Chondrocyte (in vitro differentiated cells): Measurements from ENCODE around the gene SGCD. TPM values are rescaled to one million over a fixed set of nuclear protein-coding genes. Genes with fewer than 3 reads are reported as not detected.

Experiments used
- DNase-seq: peaks from one replicate; pipeline ENCODE4 v3.0.0; 2021; ENCODE audit warnings: mixed read lengths, low spot score
- H3K27ac Mint-ChIP-seq: one replicate; pipeline ENCODE4 v1.8.0; 2021; ENCODE audit warnings: mild to moderate bottlenecking, moderate library complexity, mixed read lengths; ENCODE audit not compliant: unreplicated experiment
- H3K27me3 Mint-ChIP-seq: 2 replicates; pipeline ENCODE4 v1.8.0; 2021; ENCODE audit warnings: low read depth, mixed read lengths
- H3K36me3 Mint-ChIP-seq: 2 replicates; pipeline ENCODE4 v1.8.0; 2021; ENCODE audit warnings: low read depth, mixed read lengths
- H3K4me1 Mint-ChIP-seq: 2 replicates; pipeline ENCODE4 v1.8.0; 2021; ENCODE audit warnings: low read depth, mild to moderate bottlenecking, mixed read lengths
- H3K4me3 Mint-ChIP-seq: one replicate; pipeline ENCODE4 v1.8.0; 2021; ENCODE audit warnings: mild to moderate bottlenecking, moderate library complexity, mixed read lengths; ENCODE audit not compliant: unreplicated experiment
- H3K9me3 Mint-ChIP-seq: 2 replicates; pipeline ENCODE4 v1.8.0; 2021; ENCODE audit warnings: low read depth, mixed read lengths
- total RNA-seq: library from RNA; stranded (reverse); gene quantifications from 3 replicates; pipeline ENCODE4 v1.2.1, GENCODE V29; 2021
- TF ChIP-seq, protein P1 (sequence below): fragments of 200-600 bp; sonication (generic); IDR thresholded peaks from 2 replicates; pipeline ENCODE4 v1.5.0; 2021; ENCODE audit warnings: antibody characterized with exemption, mild to moderate bottlenecking, moderate library complexity

SGCD gene
- total RNA-seq, 1 donor from 2014 or later, result 8.4 TPM

DNA sequence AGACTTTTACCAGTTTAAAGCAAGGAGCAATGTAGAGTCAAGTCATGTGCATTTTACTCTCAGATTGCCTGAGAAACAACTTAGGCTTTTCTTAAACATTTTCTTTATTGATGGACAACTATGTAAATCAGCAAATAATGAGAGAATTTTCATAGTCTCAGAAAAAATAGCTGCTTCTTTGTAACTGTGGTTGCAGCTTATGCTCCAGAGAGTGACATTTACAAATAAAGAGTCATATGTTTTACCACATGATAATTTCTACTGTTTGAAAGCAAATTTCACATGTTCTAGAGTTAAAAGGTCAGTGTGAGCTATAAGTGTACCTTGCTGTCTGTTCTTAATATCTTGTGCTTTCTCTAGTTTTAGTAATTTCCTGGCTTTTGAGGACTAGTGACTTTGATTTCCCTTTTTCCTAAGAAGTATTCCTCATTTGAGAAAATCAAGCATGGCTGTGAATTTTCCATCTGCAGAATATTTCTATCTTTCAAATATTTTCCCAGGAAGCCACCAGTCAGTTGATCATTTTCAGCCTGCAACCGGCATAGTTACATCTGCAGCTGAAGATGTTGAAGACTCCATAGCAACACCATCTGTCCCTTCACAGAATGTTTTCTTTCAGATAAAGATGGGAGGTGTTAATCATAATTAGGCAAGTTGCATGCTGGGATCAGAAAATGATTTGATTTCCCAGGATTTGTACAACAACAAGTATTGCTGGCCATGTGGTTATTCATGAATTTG is 229.9 kb downstream of the SGCD start:
- Mint-ChIP-seq H3K4me3 (no peak overlapping the region), H3K9me3 (peaks cover 3% of the 10 kb centered on the region), H3K27ac (no peak overlapping the region), H3K27me3 (no peaks in the 10 kb centered on the region), H3K36me3 (peaks cover 2% of the 10 kb centered on the region), H3K4me1 (no peaks in the 10 kb centered on the region)
- DNase-seq, result no peak
- TF ChIP-seq, protein P1, sequence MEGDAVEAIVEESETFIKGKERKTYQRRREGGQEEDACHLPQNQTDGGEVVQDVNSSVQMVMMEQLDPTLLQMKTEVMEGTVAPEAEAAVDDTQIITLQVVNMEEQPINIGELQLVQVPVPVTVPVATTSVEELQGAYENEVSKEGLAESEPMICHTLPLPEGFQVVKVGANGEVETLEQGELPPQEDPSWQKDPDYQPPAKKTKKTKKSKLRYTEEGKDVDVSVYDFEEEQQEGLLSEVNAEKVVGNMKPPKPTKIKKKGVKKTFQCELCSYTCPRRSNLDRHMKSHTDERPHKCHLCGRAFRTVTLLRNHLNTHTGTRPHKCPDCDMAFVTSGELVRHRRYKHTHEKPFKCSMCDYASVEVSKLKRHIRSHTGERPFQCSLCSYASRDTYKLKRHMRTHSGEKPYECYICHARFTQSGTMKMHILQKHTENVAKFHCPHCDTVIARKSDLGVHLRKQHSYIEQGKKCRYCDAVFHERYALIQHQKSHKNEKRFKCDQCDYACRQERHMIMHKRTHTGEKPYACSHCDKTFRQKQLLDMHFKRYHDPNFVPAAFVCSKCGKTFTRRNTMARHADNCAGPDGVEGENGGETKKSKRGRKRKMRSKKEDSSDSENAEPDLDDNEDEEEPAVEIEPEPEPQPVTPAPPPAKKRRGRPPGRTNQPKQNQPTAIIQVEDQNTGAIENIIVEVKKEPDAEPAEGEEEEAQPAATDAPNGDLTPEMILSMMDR, result no peak

DNA sequence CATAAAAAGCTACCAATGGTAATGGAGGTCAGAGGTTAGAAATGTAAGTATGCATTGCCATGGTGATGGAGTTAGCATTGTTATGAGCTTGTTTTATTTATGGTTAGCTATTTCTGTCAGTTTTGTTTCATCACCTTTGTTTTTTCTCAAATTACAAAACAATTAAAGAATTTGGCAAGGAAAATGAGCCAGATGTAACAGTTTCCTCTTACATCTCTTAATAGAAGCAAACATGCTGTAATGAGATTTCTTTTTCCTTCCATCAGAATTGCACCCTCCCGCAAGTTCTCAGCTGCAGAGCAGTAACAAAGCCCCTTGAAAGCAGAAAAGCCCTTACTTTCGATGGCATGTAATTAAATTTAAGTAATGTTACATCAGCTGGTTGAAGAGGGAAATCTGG is 233.0 kb downstream of the SGCD start:
- Mint-ChIP-seq H3K9me3 (no peaks in the 10 kb centered on the region), H3K27ac (no peak overlapping the region), H3K4me1 (no peaks in the 10 kb centered on the region), H3K4me3 (no peak overlapping the region), H3K36me3 (no peaks in the 10 kb centered on the region), H3K27me3 (no peaks in the 10 kb centered on the region)
- TF ChIP-seq, protein P1, result no peak
- DNase-seq, result no peak

DNA sequence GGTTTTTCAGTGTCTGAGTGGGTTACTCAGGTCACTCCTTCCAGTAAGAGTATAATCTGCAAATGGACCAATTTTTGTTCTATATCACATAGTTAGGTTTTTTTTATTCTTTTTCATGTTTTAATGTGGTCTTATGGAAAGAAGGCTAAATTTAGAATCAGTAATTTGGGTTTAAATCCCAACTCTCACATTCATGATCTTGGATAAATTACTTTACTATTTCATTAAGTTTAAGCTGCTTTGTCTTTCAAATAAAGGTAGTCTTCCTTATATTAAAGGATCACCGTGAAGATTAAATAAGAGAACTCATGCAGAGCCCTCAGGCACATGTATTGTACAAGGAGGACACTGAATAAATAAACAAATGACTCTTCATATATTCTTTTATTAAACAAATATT is 234.7 kb downstream of the SGCD start:
- H3K4me3 Mint-ChIP-seq, result no peak overlapping the region
- DNase-seq, result no peak
- TF ChIP-seq, protein P1, result no peak
- H3K4me1 Mint-ChIP-seq, result no peaks in the 10 kb centered on the region
- no peaks in the 10 kb centered on the region for H3K36me3 Mint-ChIP-seq
- no peak overlapping the region for H3K27ac Mint-ChIP-seq
- H3K27me3 Mint-ChIP-seq, result no peaks in the 10 kb centered on the region
- H3K9me3 Mint-ChIP-seq, result no peaks in the 10 kb centered on the region

DNA sequence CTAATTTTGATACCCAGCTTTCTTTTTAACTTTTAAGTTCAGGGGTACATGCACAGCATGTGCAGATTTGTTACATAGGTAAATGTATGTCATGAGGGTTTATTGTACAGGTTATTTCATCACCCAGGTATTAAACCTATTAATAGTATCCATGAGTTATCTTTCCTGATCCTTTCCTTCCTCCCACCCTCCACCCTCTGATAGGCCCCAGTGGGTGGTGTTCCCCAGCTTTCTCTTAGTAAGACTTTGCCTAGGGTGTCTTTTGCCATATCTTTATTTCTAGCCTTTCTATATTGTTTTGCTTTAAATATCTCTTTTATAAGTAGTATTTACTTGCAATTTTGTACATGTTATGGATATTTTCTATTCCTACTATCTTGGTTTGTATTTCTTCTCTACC is 243.7 kb downstream of the SGCD start:
- Mint-ChIP-seq H3K27ac (no peak overlapping the region), H3K27me3 (no peaks in the 10 kb centered on the region), H3K36me3 (no peaks in the 10 kb centered on the region), H3K4me3 (no peak overlapping the region), H3K9me3 (no peaks in the 10 kb centered on the region), H3K4me1 (no peaks in the 10 kb centered on the region)
- TF ChIP-seq, protein P1, result no peak
- DNase-seq, result no peak

DNA sequence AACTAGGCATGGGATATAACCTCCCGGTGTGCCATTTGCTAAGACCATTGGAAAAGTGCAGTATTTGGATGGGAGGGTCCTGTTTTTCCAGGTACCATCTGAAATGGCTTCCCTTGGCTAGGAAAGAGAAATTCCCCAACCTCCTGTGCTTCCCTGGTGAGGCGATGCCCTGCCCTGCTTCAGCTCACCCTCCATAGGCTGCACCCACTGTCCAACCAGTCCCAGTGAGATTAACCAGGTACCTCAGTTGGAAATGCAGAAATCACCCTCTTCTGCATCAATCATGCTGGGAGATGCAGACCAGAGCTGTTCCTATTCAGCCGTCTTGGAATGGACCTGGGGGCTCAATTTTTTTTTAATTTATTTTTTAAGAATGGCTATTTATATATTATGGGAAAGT is 254.8 kb downstream of the SGCD start:
- H3K27ac Mint-ChIP-seq, result no peak overlapping the region
- no peak for DNase-seq
- no peaks in the 10 kb centered on the region for H3K27me3 Mint-ChIP-seq
- peaks cover 13% of the 10 kb centered on the region for H3K36me3 Mint-ChIP-seq
- H3K9me3 Mint-ChIP-seq, result peaks cover 21% of the 10 kb centered on the region
- peaks cover 13% of the 10 kb centered on the region for H3K4me1 Mint-ChIP-seq
- TF ChIP-seq, protein P1, result no peak
- no peak overlapping the region for H3K4me3 Mint-ChIP-seq
